HEK293 (cell line): ENCODE measurements around the gene CALHM3.

ENCODE experiments used
- BCL11B ChIP-seq: fragments of 450-650 bp; formaldehyde crosslinking; IDR thresholded peaks from 2 replicates; pipeline ENCODE4 v1.5.1; 2016; ENCODE audit warnings: low read depth, missing biosample characterization, missing genetic modification characterization
- ELK4 ChIP-seq: IDR thresholded peaks from 2 replicates; pipeline ENCODE4 v1.6.1; 2011; ENCODE audit warnings: mild to moderate bottlenecking, low read depth, low read length, borderline replicate concordance
- GFI1B ChIP-seq: fragments of 450-650 bp; formaldehyde crosslinking; IDR thresholded peaks from 2 replicates; pipeline ENCODE4 v1.5.1; 2016; ENCODE audit warnings: missing biosample characterization, missing genetic modification characterization
- IKZF3 ChIP-seq: fragments of 450-650 bp; IDR thresholded peaks from 2 replicates; pipeline ENCODE4 v1.5.0; 2018; ENCODE audit warnings: missing biosample characterization, mild to moderate bottlenecking, missing genetic modification characterization, moderate library complexity
- KLF1 ChIP-seq: fragments of 450-650 bp; formaldehyde crosslinking; IDR thresholded peaks from 2 replicates; pipeline ENCODE4 v1.5.1; 2016; ENCODE audit warnings: missing biosample characterization, missing genetic modification characterization
- KLF17 ChIP-seq: fragments of 450-650 bp; formaldehyde crosslinking; IDR thresholded peaks from 2 replicates; pipeline ENCODE4 v1.5.1; 2016; ENCODE audit warnings: missing biosample characterization, missing genetic modification characterization
- OSR2 ChIP-seq: fragments of 450-650 bp; formaldehyde crosslinking; IDR thresholded peaks from 2 replicates; pipeline ENCODE4 v1.5.1; 2016; ENCODE audit warnings: missing biosample characterization, missing genetic modification characterization
- PRDM10 ChIP-seq: fragments of 450-650 bp; formaldehyde crosslinking; IDR thresholded peaks from 2 replicates; pipeline ENCODE4 v1.5.1; 2016; ENCODE audit warnings: missing biosample characterization, missing genetic modification characterization
- RBAK ChIP-seq: fragments of 450-650 bp; formaldehyde crosslinking; IDR thresholded peaks from 2 replicates; pipeline ENCODE4 v1.5.1; 2016; ENCODE audit warnings: missing biosample characterization, missing genetic modification characterization
- SP7 ChIP-seq: fragments of 450-650 bp; formaldehyde crosslinking; IDR thresholded peaks from 2 replicates; pipeline ENCODE4 v1.5.1; 2016; ENCODE audit warnings: missing biosample characterization, missing genetic modification characterization
- ZBTB49 ChIP-seq: fragments of 450-650 bp; formaldehyde crosslinking; IDR thresholded peaks from 2 replicates; pipeline ENCODE4 v1.5.1; 2016; ENCODE audit warnings: missing biosample characterization, missing genetic modification characterization, low read depth
- ZFP41 ChIP-seq: fragments of 450-650 bp; formaldehyde crosslinking; IDR thresholded peaks from 2 replicates; pipeline ENCODE4 v1.5.1; 2016; ENCODE audit warnings: missing biosample characterization, missing genetic modification characterization, borderline replicate concordance
- ZNF112 ChIP-seq: fragments of 450-650 bp; formaldehyde crosslinking; IDR thresholded peaks from 2 replicates; pipeline ENCODE4 v1.5.0; 2017; ENCODE audit warnings: missing biosample characterization, missing genetic modification characterization
- ZNF121 ChIP-seq: fragments of 450-650 bp; formaldehyde crosslinking; IDR thresholded peaks from 2 replicates; pipeline ENCODE4 v1.5.1; 2016; ENCODE audit warnings: missing biosample characterization, missing genetic modification characterization
- ZNF184 ChIP-seq: fragments of 450-650 bp; IDR thresholded peaks from 2 replicates; pipeline ENCODE4 v1.5.1; 2018; ENCODE audit warnings: missing biosample characterization, mild to moderate bottlenecking, missing genetic modification characterization
- ZNF2 ChIP-seq: fragments of 450-650 bp; formaldehyde crosslinking; IDR thresholded peaks from 2 replicates; pipeline ENCODE4 v1.5.1; 2016; ENCODE audit warnings: missing biosample characterization, missing genetic modification characterization
- ZNF239 ChIP-seq: fragments of 450-650 bp; formaldehyde crosslinking; IDR thresholded peaks from 2 replicates; pipeline ENCODE4 v1.5.1; 2016; ENCODE audit warnings: missing biosample characterization, missing genetic modification characterization
- ZNF280C ChIP-seq: fragments of 450-650 bp; formaldehyde crosslinking; IDR thresholded peaks from 2 replicates; pipeline ENCODE4 v1.5.1; 2016; ENCODE audit warnings: missing biosample characterization, missing genetic modification characterization
- ZNF394 ChIP-seq: fragments of 450-650 bp; formaldehyde crosslinking; IDR thresholded peaks from 2 replicates; pipeline ENCODE4 v1.5.1; 2016; ENCODE audit warnings: missing biosample characterization, missing genetic modification characterization, mild to moderate bottlenecking, moderate library complexity, borderline replicate concordance
- ZNF416 ChIP-seq: fragments of 450-650 bp; formaldehyde crosslinking; IDR thresholded peaks from 2 replicates; pipeline ENCODE4 v1.5.1; 2016; ENCODE audit warnings: missing biosample characterization, missing genetic modification characterization
- ZNF548 ChIP-seq: fragments of 450-650 bp; formaldehyde crosslinking; IDR thresholded peaks from 2 replicates; pipeline ENCODE4 v1.5.1; 2016; ENCODE audit warnings: missing biosample characterization, missing genetic modification characterization
- ZNF555 ChIP-seq: fragments of 450-650 bp; formaldehyde crosslinking; conservative IDR thresholded peaks from 2 replicates; pipeline ENCODE4 v1.5.1; 2017; ENCODE audit warnings: missing biosample characterization, mild to moderate bottlenecking, missing genetic modification characterization, inconsistent platforms
- ZNF600 ChIP-seq: fragments of 450-650 bp; formaldehyde crosslinking; IDR thresholded peaks from 2 replicates; pipeline ENCODE4 v1.5.1; 2016; ENCODE audit warnings: missing biosample characterization, missing genetic modification characterization
- ZNF624 ChIP-seq: fragments of 450-650 bp; formaldehyde crosslinking; IDR thresholded peaks from 2 replicates; pipeline ENCODE4 v1.5.1; 2017; ENCODE audit warnings: missing biosample characterization, missing genetic modification characterization
- ZNF626 ChIP-seq: fragments of 450-650 bp; sonication (Bioruptor Pico); formaldehyde crosslinking; IDR thresholded peaks from 2 replicates; pipeline ENCODE4 v1.5.1; 2018; ENCODE audit warnings: missing biosample characterization, missing genetic modification characterization, inconsistent platforms
- ZNF645 ChIP-seq: fragments of 450-650 bp; formaldehyde crosslinking; IDR thresholded peaks from 2 replicates; pipeline ENCODE4; 2016; ENCODE audit warnings: missing biosample characterization, missing genetic modification characterization
- ZNF830 ChIP-seq: fragments of 450-650 bp; IDR thresholded peaks from 2 replicates; pipeline ENCODE4 v1.5.0; 2018; ENCODE audit warnings: missing biosample characterization, missing genetic modification characterization, low read depth, mild to moderate bottlenecking, moderate library complexity

CALHM3 gene

GRCh38 chr10:103493916-103494877 lies 15.2 kb upstream of the CALHM3 start (continued):
- TF ChIP-seq ZNF600 (tag by site-specific recombination): peak; percentile 70; the same call in 1 of the 2 replicates
- TF ChIP-seq IKZF3 (tag by site-specific recombination): no peak
- no peak; the same call in 1 of the 2 replicates for TF ChIP-seq BCL11B (tag by site-specific recombination)
- TF ChIP-seq ZNF2 (tag by site-specific recombination): peak; percentile 84
- no peak for TF ChIP-seq ZBTB49 (tag by site-specific recombination)
- TF ChIP-seq ZNF239 (tag by site-specific recombination): no peak
- TF ChIP-seq RBAK (tag by site-specific recombination): no peak
- TF ChIP-seq PRDM10 (tag by site-specific recombination): peak; percentile 65
- TF ChIP-seq ZNF394 (tag by site-specific recombination): no peak
- TF ChIP-seq GFI1B (tag by site-specific recombination): no peak
- TF ChIP-seq ZNF280C (tag by site-specific recombination): no peak
- no peak for TF ChIP-seq ZNF624 (tag by site-specific recombination)
- TF ChIP-seq ELK4: no peak
- TF ChIP-seq SP7 (tag by site-specific recombination): no peak
- TF ChIP-seq ZFP41 (tag by site-specific recombination): no peak
- no peak for TF ChIP-seq OSR2 (tag by site-specific recombination)
- no peak for TF ChIP-seq KLF1 (tag by site-specific recombination)
- no peak for TF ChIP-seq ZNF121 (tag by site-specific recombination)
- no peak for TF ChIP-seq ZNF645
- no peak for TF ChIP-seq ZNF548 (tag by site-specific recombination)
- no peak for TF ChIP-seq ZNF555 (tag by site-specific recombination)
- no peak for TF ChIP-seq ZNF184 (tag by site-specific recombination)
- no peak for TF ChIP-seq ZNF112
- no peak for TF ChIP-seq ZNF830 (tag by site-specific recombination)
- no peak for TF ChIP-seq ZNF416 (tag by site-specific recombination)
- no peak for TF ChIP-seq ZNF626 (tag by site-specific recombination)
- peak; percentile 54; the same call in 1 of the 2 replicates for TF ChIP-seq KLF17 (tag by site-specific recombination)
